ENCODE results near the gene NIPAL3. TPM values are rescaled to one million over a fixed set of nuclear protein-coding genes. Genes with fewer than 3 reads are reported as not detected.

Gene NIPAL3
- total RNA-seq, 1 donor from 2014 or later = 13.1 TPM

GRCh38 chr1:24503870-24504523 lies 88.4 kb downstream of the NIPAL3 start:
- TF ChIP-seq, protein P1, sequence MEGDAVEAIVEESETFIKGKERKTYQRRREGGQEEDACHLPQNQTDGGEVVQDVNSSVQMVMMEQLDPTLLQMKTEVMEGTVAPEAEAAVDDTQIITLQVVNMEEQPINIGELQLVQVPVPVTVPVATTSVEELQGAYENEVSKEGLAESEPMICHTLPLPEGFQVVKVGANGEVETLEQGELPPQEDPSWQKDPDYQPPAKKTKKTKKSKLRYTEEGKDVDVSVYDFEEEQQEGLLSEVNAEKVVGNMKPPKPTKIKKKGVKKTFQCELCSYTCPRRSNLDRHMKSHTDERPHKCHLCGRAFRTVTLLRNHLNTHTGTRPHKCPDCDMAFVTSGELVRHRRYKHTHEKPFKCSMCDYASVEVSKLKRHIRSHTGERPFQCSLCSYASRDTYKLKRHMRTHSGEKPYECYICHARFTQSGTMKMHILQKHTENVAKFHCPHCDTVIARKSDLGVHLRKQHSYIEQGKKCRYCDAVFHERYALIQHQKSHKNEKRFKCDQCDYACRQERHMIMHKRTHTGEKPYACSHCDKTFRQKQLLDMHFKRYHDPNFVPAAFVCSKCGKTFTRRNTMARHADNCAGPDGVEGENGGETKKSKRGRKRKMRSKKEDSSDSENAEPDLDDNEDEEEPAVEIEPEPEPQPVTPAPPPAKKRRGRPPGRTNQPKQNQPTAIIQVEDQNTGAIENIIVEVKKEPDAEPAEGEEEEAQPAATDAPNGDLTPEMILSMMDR (IDR thresholded peaks at IDR 0.05; ENCODE audit: unreplicated experiment) = no peak
- H3K36me3 Mint-ChIP-seq (ENCODE audit: insufficient read depth) = peaks cover 2% of the 10 kb centered on the region
- H3K9me3 Mint-ChIP-seq (ENCODE audit: low read depth) = no peaks in the 10 kb centered on the region
- peak overlapping the region; percentile 94 for H3K27ac Mint-ChIP-seq
- no peaks in the 10 kb centered on the region for H3K27me3 Mint-ChIP-seq
- H3K4me3 Mint-ChIP-seq (ENCODE audit: low read depth) = peak overlapping the region; percentile 97
- H3K4me1 Mint-ChIP-seq (ENCODE audit: low read depth) = peaks cover 50% of the 10 kb centered on the region
- DNase-seq (ENCODE audit: low spot score, unreplicated experiment) = no peak

- Mint-ChIP-seq H3K4me1 (ENCODE audit: low read depth) (peaks cover 50% of the 10 kb centered on the region), H3K9me3 (ENCODE audit: low read depth) (peaks cover 3% of the 10 kb centered on the region), H3K36me3 (ENCODE audit: insufficient read depth) (peaks cover 5% of the 10 kb centered on the region), H3K27ac (peak overlapping the region; percentile 2), H3K27me3 (no peaks in the 10 kb centered on the region), H3K4me3 (ENCODE audit: low read depth) (peak overlapping the region; percentile 97)
- TF ChIP-seq, protein P1 (IDR thresholded peaks at IDR 0.05; ENCODE audit: unreplicated experiment) = no peak
- no peak for DNase-seq (ENCODE audit: low spot score, unreplicated experiment)
Measured at GRCh38 chr1:24504560-24504959, 89.0 kb downstream of the NIPAL3 start.

- TF ChIP-seq, protein P1 (IDR thresholded peaks at IDR 0.05; ENCODE audit: unreplicated experiment) = no peak
- H3K27me3 Mint-ChIP-seq = no peaks in the 10 kb centered on the region
- no peak for DNase-seq (ENCODE audit: low spot score, unreplicated experiment)
- H3K36me3 Mint-ChIP-seq (ENCODE audit: insufficient read depth) = peaks cover 11% of the 10 kb centered on the region
- no peak overlapping the region for H3K27ac Mint-ChIP-seq
- H3K9me3 Mint-ChIP-seq (ENCODE audit: low read depth) = peaks cover 5% of the 10 kb centered on the region
- H3K4me1 Mint-ChIP-seq (ENCODE audit: low read depth) = peaks cover 46% of the 10 kb centered on the region
- no peak overlapping the region for H3K4me3 Mint-ChIP-seq (ENCODE audit: low read depth)
Measured at GRCh38 chr1:24505816-24506215, 90.2 kb downstream of the NIPAL3 start.

DNA sequence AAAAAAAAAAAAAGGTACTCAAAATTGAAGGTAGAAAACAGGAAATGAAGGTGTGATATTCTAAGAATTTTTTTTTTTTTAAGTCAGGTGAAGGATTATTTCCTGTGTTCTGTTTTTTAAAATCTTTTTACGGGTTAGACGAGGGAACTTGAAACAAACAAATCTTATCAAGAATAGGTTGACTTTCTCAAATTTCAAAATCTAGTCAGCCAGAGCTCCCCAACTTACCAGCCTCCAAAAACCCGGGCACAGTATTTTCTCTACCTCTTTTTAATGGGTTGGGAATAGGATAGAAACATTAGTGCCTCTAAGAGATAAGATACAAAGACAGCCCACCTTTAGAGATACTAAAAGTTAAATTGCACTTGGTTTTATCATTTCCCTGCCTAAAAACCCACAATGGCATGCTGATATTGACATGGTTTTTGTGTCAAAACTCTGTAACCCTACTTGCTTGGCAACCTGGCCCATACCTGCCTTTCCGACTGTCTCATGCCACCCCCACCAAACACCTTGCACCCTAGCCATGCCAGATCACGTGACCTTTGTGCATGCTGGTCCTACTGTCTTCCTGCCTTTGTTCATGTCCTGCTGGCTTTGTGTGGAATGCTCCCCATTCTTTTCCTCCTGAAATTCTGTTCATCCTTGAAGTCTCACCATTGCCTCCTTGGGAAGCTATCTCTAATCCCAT lies 91.2 kb downstream of the NIPAL3 start:
- H3K4me1 Mint-ChIP-seq (ENCODE audit: low read depth) = peaks cover 45% of the 10 kb centered on the region
- peaks cover 5% of the 10 kb centered on the region for H3K9me3 Mint-ChIP-seq (ENCODE audit: low read depth)
- H3K36me3 Mint-ChIP-seq (ENCODE audit: insufficient read depth) = peaks cover 11% of the 10 kb centered on the region
- H3K27me3 Mint-ChIP-seq = no peaks in the 10 kb centered on the region
- H3K27ac Mint-ChIP-seq = peak overlapping the region; percentile 3
- no peak overlapping the region for H3K4me3 Mint-ChIP-seq (ENCODE audit: low read depth)
- TF ChIP-seq, protein P1 (IDR thresholded peaks at IDR 0.05; ENCODE audit: unreplicated experiment) = no peak
- DNase-seq (ENCODE audit: low spot score, unreplicated experiment) = no peak

- peaks cover 5% of the 10 kb centered on the region for H3K9me3 Mint-ChIP-seq (ENCODE audit: low read depth)
- H3K4me1 Mint-ChIP-seq (ENCODE audit: low read depth) = peaks cover 43% of the 10 kb centered on the region
Measured at GRCh38 chr1:24507405-24507804, 91.8 kb downstream of the NIPAL3 start.

More at GRCh38 chr1:24507405-24507804, 91.8 kb downstream of the NIPAL3 start:
- TF ChIP-seq, protein P1 (IDR thresholded peaks at IDR 0.05; ENCODE audit: unreplicated experiment) = no peak
- Mint-ChIP-seq H3K27ac (peak overlapping the region; percentile 3), H3K36me3 (ENCODE audit: insufficient read depth) (peaks cover 11% of the 10 kb centered on the region), H3K27me3 (no peaks in the 10 kb centered on the region), H3K4me3 (ENCODE audit: low read depth) (no peak overlapping the region)
- DNase-seq (ENCODE audit: low spot score, unreplicated experiment) = no peak
